8988T (cell line): ENCODE data around the gene FGD5.

Experiments used
- DNase-seq: peaks from one replicate; pipeline ENCODE4 v3.0.0; 2011

The FGD5 gene

GRCh38 chr3:14788644-14789043 lies 30.1 kb upstream of the FGD5 start:
- DNase-seq = no peak

GRCh38 chr3:14789221-14789620 lies 29.5 kb upstream of the FGD5 start:
- no peak for DNase-seq

GRCh38 chr3:14789640-14790285 lies 29.0 kb upstream of the FGD5 start:
- no peak for DNase-seq

DNA sequence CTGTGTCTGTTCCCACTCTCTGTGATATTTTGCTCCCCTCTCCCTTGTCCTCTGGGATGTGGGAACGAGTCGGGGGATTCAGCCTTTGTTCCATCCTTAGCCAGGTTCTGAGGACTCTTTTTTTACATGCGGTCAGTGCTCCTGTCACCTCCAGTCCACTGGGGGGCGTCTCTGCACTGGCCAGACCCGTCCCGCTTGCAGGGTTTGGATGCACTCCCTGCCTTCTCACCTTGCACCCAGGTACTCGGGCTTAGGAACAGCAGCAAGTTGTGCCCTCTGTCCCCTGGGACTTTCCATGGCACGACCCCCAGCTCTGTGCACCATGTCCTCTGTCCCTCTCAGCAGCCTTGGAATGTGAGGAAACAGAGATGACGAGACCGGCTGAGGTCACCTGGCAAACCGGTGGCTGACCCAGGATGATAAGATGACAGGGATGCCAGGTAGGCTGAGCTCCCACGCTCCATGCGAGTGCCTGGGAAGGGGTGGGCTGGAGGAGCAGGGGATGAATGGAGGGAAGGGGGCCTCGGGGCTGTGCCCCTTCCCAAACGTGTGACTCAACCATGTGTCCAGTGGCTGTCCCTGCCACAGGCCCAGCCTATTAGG lies 27.3 kb upstream of the FGD5 start:
- peak; percentile 73 for DNase-seq

DNA sequence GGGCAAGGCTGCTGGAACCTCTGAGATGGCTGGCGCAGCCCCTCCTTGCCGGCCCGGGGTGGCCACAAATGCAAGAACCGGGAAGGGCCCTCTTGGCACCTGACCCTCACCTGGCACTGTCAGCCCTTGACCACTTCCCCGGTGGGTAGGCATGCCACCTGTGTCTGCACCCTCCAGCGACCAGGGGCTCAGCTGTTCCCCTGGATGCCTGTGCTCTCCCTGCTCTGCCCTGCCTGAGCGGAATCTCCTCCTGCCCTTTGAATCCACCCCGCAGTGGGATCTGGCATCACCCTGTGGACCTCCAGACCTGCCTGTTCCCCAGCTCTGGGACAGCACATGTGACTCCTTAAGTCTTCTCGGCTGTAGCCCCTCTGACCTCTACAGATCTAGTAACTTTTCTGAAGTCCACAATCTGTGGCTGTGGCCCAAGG lies 26.1 kb upstream of the FGD5 start:
- DNase-seq = no peak

DNA sequence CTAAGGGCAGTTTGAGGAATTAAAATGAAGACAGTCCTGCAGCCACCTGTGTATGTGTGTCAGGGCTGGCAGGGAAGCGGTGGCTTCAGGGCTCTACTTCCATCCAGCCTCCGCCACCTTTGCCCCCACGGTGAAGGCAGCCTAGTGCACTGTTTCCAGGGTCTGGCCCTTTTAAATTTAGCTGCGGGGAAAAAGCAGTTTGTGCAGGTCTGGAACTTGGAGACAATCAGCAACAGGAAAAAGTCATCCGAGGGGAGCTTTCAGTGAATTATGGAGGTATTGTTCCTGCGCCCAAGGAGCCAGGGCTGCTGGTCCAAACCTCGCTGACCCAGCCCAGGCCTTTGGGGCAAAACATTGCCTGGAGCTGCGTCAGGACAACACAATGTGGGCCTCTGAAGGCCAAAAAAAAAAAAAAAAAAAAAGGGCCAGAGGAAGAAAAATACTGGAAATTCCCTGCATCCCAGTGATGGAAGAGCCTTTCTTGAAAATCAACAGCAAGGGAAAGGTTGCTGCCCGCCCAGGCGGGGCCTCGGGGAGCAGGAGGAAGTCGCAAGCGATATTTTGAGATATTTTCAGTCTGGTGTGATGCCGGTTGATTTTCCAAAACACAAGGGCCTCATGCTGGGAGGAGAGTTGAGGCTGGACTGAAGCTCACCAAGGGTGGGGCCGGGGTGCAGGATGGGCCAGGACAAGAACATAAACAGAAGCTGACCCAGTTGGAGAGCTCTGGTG lies 25.5 kb upstream of the FGD5 start:
- DNase-seq = no peak

DNA sequence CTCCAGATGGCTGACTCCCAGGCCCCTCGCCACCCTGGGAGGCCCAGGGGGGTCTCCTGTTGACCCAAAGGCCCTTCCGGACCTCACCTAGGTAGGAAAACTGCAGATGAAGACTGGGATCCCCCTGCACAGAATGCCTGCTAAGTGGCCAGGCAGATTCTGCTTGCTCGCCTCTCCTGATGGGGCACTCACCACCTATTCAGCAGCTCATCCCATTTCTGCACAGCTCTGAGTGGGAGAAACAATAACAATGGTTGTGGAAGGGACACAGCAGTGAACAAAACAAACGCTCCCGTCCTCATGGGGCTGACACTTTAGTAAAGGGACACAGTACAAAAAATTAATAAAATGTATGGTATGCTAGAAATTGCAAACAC lies 24.9 kb upstream of the FGD5 start:
- no peak for DNase-seq

DNA sequence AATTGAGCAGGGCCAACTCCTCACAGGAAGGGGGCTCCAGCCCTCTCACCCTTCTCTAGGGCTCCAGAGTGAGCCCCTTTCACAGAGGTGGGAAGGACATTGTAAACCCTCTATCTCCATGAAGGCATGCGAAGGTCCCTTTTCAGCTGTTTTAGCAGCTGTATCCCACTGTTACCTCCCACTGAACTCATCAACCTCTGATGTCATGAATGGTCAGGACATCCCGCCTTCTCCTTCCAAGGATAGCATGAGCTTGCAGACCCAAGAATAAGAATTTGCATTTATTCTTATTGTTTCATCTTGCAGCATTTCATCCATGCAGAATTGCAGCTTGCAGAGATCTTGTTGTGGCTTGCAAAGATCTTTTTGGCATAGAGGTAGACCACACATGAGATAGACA lies 24.3 kb upstream of the FGD5 start:
- no peak for DNase-seq

DNA sequence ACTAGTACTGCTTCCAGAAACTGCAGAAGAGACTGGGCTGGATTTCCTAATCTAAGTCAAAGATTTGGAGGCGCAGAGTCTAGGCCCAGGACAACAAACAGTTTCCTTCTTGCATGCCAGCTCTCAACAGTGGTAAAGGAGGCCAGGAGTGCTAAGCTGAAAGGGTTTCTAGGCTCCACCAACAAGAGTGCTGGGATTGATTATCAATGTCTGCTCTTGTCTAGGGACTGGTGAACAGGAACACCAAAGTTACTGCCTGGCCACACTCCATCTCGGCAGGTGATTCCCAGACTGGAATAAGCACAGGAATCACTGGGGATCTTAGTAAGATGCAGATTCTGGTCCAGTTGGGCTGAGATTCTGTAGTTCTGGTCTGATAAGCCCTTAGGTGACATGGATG lies 22.8 kb upstream of the FGD5 start:
- DNase-seq = no peak

GRCh38 chr3:14796403-14797077 lies 22.2 kb upstream of the FGD5 start:
- no peak for DNase-seq

DNA sequence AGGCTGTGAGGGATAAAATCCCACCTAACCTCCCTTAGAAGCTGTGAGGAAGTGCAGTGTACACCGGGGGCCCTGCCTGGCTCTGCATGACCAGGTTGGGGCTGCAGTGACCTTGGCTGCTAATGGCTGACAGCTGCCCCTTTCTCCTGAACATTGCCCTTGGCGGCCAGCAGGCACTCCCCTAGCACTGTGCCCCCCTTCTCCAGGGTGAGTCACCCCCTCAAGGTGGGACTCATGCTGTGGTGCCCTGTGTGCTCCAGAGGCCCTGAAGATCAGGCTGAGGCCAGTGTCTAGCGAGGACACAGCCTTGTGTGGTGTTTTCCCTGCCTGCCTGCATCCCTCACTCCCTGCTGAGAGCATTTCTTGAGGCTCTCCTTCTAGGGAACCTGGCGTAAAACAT lies 21.0 kb upstream of the FGD5 start:
- DNase-seq = no peak

DNA sequence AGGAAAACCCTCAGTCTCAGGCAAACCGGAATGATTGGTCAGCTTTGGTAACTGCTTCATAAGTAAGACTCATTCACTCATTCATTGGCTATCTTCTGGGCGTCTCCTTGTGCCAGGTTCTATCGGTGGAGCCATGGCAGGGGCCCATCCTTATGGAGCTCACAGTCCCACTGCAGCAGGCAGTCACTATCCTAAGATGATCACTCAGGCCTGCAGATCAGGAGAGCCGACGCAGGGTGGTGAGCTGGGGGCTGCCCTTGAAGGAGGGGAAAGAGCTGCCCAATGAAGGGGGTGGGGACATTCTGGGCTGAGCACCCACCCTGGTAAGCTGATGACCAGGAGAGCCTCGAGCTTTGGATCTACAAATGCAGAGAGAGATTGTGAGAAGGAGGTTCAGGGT lies 20.5 kb upstream of the FGD5 start:
- no peak for DNase-seq

DNA sequence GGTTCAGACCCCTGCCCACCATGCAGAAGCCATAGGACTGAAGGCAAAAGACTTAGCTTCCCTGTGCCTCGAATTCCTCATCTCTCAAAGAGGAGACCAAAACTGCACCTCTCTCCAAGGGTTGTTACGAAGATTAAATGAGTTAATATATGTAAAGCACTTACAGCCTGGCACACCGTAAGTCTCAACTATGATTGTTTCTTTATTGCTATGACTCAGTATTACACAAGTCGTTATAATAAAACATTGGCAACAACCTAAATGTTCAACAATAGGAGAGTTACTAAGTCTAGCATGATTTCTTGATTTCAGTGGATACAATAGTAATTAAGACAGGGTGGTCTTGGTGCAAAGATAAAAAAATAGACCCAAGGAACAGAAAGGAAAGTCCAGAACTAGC lies 19.6 kb upstream of the FGD5 start:
- DNase-seq = no peak

DNA sequence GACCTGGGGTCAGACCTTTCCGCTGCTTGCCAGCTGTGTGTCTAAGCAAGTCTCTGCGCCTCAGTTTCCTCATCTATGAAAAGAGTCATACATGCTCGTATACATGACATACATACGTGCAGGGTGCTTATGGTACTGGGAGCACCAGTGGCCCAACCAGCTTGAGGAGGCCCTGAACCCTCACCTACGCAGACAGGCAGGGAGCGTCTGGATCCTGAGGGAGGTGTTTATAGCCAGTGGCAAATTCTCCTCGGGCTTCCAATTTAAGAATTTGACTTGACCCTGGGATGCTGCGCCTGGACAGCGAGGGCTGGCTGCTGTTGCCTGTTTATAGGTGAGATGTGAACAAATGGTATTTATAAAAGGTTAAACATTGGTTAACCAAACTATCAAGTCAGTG lies 17.7 kb upstream of the FGD5 start:
- DNase-seq = no peak

- no peak for DNase-seq
Measured at GRCh38 chr3:14801668-14802380, 16.9 kb upstream of the FGD5 start.

- DNase-seq = no peak
Measured at GRCh38 chr3:14802381-14802731, 16.4 kb upstream of the FGD5 start.

DNA sequence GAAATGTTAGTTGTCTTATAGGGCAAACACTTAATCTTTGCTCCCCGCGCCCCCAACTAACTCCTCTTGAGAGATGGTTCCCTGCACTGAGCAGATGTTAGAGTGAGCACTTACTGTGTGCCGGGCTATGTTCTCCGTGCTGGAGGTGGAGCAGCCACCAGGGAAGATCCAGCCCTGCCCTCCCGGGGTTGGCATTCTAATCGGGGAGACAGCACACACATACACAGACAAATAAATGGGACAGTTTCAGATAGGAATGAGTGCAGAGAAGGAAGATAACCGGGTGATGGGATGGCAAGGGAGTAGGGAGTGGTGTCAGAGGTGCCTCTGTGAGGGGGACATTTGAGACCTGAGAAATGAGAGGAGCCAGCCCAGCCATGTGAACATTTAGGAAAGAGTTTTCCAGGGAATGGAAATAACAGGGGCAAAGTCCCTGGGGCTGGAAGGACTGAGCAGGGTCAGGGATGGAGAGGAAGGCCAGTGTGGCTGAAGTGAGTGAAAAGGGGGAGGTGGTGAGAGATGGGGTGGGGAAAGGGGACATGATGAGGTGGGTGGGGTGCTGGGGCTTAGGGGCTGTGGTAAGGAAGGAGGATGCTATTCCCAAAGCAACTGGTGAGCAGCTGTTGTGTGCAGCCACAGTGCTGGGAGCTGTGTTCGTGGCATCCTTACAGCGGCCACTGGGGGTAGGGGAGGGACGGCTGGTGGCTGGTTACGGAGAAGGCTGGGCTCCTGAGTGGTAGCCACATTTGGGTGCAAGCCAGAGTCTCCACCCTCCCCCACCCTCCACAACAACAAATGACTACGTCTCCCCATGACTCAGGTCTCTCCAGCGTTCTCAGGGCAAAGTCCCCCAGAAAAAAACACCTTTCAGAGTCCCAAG lies 15.4 kb upstream of the FGD5 start:
- DNase-seq = no peak

DNA sequence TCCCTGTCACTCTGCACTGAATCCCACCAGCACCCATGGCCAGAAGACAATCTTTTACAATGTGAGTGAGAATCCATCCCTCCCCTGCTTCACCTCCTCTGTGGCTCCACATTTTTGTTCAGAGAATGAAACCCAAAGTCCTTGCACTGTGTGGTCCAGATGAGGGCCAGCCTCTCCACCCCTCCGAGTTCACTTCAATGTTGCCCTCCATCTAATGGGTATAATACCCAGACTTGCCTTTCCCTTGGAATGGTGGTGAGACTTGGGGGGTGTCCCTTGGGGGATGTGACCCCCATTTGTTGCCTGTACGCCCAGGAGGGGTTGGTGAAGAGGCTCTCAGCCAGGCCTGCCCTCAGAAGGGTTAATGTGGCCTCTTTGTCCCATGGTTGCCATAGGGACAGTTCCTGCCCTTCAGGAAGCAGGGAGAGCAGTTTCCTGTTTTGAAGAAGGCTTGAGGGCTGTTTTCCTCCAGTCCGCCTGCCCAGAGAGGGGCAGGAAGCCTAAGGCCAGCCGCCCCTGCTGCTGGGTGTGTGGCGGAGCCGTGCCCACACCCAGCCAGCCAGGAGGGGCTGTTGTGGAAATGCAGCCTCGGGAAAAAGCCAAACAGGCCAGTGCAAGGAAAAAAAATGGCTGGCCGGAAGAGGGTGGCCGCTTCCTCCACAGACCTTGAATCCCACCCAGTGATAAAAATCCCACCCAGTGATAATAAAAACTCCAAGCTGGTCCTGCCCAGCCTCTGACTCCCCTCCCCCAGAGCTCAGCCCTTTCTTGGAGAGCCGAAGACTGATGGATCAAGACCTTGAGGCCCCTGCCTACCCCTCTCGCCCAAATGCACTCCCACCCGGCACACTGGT lies 14.6 kb upstream of the FGD5 start:
- DNase-seq = no peak

DNA sequence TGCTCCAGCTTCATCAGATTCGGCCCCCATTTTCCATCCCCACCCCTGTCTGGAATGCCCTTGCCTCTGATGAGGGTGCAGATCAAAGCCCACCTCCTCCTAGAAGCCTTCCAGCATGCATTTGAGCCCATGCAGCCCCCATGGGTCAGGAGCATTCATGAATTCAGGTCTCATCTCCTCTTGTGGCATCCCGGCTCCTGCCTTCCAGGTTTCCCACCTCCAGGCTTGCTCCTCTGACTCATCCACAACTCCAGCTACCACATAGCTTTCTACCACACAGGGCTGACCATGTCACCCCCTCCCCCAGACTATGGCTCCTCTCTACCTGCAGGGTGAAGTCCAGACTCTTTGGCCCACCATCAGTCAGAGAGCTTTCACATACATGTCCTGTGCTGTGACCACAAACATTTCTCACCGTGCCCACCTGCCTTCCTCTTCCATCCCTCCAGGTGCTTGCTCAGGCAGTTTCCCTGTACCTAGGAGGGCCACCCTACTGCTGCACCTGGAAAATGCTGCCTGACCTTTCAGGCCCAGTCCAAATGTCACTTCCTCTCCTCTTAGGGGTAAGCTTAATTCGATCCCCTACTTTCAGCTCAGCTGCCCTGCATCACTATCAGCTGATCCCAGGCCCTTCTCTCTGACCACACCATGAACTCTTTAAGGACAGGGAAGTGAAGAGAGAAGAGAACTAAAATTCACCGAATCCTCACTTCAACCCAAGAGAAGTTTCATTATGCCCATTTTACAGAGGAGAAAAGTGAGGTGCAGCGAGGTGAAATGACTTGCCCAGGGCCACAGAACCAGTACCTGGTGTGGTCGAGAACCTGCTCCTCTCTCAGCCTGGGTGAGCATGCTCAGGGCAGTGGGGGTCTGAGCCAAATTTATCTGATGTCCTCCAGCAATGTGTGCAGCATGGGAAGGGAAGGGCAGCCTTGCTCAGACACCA lies 13.7 kb upstream of the FGD5 start:
- no peak for DNase-seq

DNA sequence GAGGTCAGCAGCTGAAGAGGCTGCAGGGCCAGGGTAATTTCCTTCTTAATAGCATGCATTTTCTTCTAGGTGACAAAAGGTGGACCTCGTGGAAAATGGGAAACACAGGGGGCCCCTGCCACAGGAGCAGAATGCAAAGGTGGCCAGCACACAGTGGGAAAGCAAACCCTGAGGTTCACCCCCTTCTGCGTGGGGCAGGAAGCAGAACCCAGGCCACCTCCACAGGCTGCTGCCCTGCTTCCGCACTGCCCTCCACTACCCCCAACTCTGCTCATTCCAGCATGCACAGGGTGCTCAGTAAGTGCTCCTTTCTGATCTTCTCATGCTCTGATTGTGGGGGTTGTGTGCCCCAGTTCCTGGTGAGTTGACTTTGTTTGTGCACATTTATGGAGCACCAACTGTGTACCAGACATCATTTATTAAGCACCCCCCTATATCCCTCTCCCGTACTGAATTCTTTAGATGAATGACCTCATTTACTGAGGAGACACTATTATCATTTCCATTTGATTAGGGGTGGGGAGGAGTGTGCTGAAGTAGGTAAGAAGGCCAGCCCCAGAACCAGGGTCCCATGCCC lies 12.7 kb upstream of the FGD5 start:
- no peak for DNase-seq
